ENCODE data around the gene CTNNAL1. TPM values are rescaled to one million over a fixed set of nuclear protein-coding genes. Genes with fewer than 3 reads are reported as not detected.
"Not testable (repeated sequence)": the region's sequence is repeated elsewhere in the genome, so short reads cannot be mapped to it uniquely, and the experiment has no call there.

The CTNNAL1 gene
- total RNA-seq, 2 experiments from 2014 or later = 23.2 to 25.9 TPM

DNA sequence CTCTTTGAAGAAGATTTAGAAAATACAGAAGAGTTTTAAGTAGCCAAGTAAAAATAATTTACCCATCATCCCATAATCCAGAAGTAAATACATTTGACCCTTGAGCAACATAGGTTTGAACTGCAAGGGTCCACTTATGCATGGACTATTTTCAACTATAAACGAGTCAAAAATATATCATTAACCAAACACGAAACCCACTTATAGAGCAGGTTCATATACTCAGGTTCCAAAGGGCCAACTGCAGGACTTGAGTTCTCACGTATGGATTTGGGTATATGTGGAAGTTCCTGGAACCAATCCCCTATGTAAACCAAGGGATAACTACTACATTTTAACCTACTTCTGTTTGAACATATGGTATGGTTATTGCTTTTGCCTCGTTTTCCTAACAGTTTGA, 73.3 kb downstream of the CTNNAL1 start:
- Mint-ChIP-seq H3K27me3 (no peaks in the 10 kb centered on the region), H3K9me3 (no peaks in the 10 kb centered on the region), H3K27ac (no peak overlapping the region), H3K36me3 (peaks cover 6% of the 10 kb centered on the region), H3K4me1 (ENCODE audit: low read depth) (peaks cover 9% of the 10 kb centered on the region), H3K4me3 (no peak overlapping the region)
- CTCF ChIA-PET = no interaction called here
- DNase-seq = no peak
- intact Hi-C loops (cut with micrococcal nuclease) = loop anchor here (10.0 kb wide), 2 partner anchors 475 to 1315 kb away; partner anchors contain the start of gene TXN
- POLR2A ChIA-PET = no interaction called here

DNA sequence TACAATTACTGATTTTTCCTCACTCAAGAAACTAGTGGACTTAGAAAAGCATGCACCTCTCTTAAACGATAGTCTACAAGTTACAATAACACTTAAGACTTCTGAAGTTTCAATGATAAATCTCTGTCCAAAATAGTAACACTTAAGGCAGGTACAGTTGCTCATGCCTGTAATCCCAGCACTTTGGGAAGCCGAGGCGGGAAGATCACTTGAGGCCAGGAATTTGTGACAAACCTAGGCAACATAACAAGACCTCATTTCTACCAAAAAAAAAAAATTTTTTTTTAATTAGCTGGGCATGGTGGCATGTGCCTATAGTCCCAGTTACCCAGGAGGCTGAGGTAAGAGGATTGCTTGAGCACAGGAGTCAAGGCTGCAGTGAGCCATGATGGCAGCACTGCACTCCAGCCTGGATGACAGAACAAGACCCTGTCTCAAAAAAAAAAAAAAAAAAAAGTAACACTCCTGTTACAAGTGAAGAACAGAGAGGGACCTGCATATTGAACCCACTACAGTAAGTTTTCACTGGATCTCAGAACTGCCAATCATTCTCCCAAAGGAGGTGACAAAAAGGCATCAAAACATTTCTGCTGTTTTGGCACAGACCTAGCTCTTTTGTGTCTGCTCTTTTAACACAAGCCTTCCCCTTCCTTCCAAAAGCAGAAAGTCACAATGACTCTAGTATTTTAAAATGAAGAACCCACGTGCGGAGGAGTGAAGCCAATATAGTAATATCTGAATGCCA, 75.6 kb downstream of the CTNNAL1 start:
- no peak overlapping the region for H3K4me3 Mint-ChIP-seq
- H3K27me3 Mint-ChIP-seq = no peaks in the 10 kb centered on the region
- intact Hi-C loops (cut with micrococcal nuclease) = loop anchor here (10.0 kb wide), 2 partner anchors 477 to 1317 kb away; partner anchors contain the start of gene TXN
- H3K36me3 Mint-ChIP-seq = peaks cover 7% of the 10 kb centered on the region
- no peak overlapping the region for H3K27ac Mint-ChIP-seq
- POLR2A ChIA-PET = no interaction called here
- CTCF ChIA-PET = interaction anchor here (0.6 kb wide), 1 partner anchor 528 kb away, joined by 5 read pairs; no protein-coding TSS in a partner anchor
- H3K9me3 Mint-ChIP-seq = no peaks in the 10 kb centered on the region
- H3K4me1 Mint-ChIP-seq (ENCODE audit: low read depth) = peaks cover 16% of the 10 kb centered on the region
- no peak for DNase-seq

DNA sequence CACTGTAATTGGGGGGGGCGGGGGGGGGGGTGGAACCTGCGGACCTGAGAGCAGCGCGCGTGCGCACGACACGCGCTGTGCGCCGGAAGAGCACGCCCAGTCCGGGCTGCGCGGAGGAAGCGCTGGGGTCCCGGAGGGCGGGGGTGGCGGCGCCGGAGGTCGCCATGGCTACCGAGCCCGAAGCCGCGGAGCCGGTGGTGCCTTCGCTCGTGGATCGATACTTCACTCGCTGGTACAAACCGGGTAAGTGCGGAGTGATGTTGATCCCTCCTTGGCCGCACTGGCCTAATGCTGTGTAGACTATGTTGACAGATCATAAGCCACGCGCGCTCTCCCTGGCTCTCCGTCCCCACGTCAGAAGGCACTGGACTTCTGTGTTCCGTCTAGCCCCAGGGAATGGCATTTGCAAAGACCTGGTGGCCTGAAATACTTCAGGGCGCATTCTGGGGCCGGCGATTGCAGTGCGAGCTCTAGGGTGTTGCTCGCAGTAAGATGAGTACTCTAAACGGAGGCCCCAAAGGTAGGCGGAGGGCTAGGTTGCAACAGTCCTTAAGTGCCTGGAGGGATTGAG, 78.9 kb downstream of the CTNNAL1 start, which contains the start of gene ABITRAM:
TSS of gene ABITRAM (plus strand) at position 78 of the 571 bp plus-strand sequence. CDS start at position 165, 87 bp downstream.
- peak; percentile 81 for DNase-seq
- Mint-ChIP-seq H3K27ac (peak within 1 kb of the TSS; percentile 92), H3K36me3 (peaks cover 11% of the 10 kb centered on the region), H3K9me3 (no peaks in the 10 kb centered on the region), H3K4me1 (ENCODE audit: low read depth) (peaks cover 25% of the 10 kb centered on the region), H3K27me3 (no peaks in the 10 kb centered on the region), H3K4me3 (peak within 1 kb of the TSS; percentile 95)
- intact Hi-C loops (cut with micrococcal nuclease) = loop anchor here (1.0 to 10.0 kb wide), 7 partner anchors 48 to 1652 kb away; partner anchors contain the start of genes CTNNAL1, EPB41L4B, RAD23B and TXN
- ChIA-PET CTCF (no interaction called here), POLR2A (no interaction called here)

DNA sequence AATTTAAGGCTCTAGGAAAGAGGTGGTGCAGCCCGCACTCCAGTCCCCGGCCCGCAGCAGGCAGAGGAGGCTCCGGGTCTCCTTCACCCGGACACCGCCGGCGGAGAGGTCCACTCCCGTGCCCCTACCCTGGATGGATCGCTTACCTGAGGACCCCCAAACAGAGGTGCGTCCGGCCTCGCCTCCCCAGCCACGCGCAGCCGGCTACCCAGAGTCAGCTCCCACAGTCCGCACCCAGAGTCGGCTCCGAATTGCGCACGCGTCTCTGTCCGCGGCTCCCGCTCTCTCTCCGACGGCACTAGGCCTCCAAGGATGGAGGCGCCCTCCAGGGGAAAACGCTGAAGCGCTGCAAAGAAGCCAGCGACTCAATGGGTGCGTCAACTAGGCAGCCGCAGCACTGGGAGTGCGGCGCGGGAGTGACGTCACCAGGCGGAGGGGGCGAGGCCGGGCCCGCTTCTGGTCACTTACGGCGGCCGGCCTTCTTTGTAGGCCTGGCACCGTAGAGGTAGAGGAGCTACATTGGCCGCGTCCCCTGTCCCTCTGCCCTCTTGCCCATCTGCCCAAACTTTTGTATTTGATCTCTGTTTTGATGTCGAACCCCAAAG, 79.5 kb downstream of the CTNNAL1 start, which contains the start of gene ELP1:
TSS of gene ELP1 (minus strand) at position 407 of the 605 bp plus-strand sequence. CDS start 2,978 bp downstream, outside the sequence.
- intact Hi-C loops (cut with micrococcal nuclease) = loop anchor here (1.0 to 10.0 kb wide), 7 partner anchors 47 to 1652 kb away; partner anchors contain the start of genes CTNNAL1, EPB41L4B, RAD23B and TXN
- H3K27me3 Mint-ChIP-seq = no peaks in the 10 kb centered on the region

DNA sequence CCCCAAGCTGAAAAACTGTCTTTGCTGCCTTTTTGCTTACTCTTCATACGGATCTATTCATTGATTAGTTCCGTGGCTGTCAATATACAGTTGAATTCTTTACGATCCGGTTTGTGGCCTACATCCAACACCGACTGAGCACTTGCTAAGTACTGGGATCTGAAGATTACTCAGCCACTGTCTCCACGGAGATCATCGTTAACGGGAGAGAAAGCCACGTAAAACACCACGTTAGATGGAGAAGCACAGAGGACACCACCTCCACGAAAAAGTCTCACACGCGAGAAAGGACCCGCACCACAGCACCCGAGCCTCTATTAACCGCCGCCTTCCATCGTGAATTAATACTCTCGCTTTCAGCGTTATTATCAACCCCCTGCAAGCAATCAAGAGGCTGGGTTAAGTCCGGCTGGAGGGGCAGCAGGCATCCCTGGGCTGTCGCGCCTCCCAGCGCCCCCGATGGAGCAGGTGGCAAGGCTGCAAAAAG, 80.0 kb downstream of the CTNNAL1 start:
- intact Hi-C loops (cut with micrococcal nuclease) = loop anchor here (5.0 to 10.0 kb wide), 3 partner anchors 482 to 1651 kb away; partner anchors contain the start of genes RAD23B and TXN
- Mint-ChIP-seq H3K4me3 (peak overlapping the region; percentile 95), H3K27ac (peak overlapping the region; percentile 92), H3K9me3 (no peaks in the 10 kb centered on the region), H3K4me1 (ENCODE audit: low read depth) (peaks cover 25% of the 10 kb centered on the region), H3K27me3 (no peaks in the 10 kb centered on the region), H3K36me3 (peaks cover 20% of the 10 kb centered on the region)
- ChIA-PET CTCF (no interaction called here), POLR2A (no interaction called here)
- no peak for DNase-seq

More for the DNA sequence above, 79.5 kb downstream of the CTNNAL1 start, which contains the start of gene ELP1:
- CTCF ChIA-PET = no interaction called here
- H3K27ac Mint-ChIP-seq = peak within 1 kb of the TSS; percentile 92
- peaks cover 16% of the 10 kb centered on the region for H3K36me3 Mint-ChIP-seq
- DNase-seq = peak; percentile 95
- no peaks in the 10 kb centered on the region for H3K9me3 Mint-ChIP-seq
- peaks cover 25% of the 10 kb centered on the region for H3K4me1 Mint-ChIP-seq (ENCODE audit: low read depth)
- peak within 1 kb of the TSS; percentile 95 for H3K4me3 Mint-ChIP-seq
- POLR2A ChIA-PET = no interaction called here

DNA sequence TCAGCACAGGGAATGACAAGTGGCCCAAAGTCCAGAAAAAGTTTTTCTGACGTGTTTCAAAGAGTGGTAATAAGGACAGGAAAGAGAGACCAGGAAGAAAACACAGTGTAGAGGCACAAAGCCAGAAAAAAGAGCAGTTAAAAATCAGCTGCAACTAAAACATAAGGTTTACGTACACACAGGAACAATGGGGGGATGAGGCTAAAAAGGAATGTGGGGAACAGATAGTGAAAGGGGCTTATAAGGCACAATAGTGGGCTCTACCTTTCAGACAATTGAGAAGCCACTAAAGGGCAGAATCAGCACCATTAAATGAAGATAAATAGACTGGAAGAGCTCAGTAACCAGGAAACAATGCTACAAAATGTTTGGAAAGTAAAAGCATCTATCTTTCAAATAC, 84.9 kb downstream of the CTNNAL1 start:
- peaks cover 49% of the 10 kb centered on the region for H3K36me3 Mint-ChIP-seq
- no peak overlapping the region for H3K4me3 Mint-ChIP-seq
- no peak for DNase-seq
- H3K27ac Mint-ChIP-seq = no peak overlapping the region
- peaks cover 14% of the 10 kb centered on the region for H3K4me1 Mint-ChIP-seq (ENCODE audit: low read depth)
- ChIA-PET CTCF (interaction anchor here (0.7 kb wide), 1 partner anchor 391 kb away, joined by 3 read pairs; no protein-coding TSS in a partner anchor), POLR2A (interaction anchor here (1.1 kb wide), 1 partner anchor 190 kb away, joined by 3 read pairs; no protein-coding TSS in a partner anchor)
- no peaks in the 10 kb centered on the region for H3K9me3 Mint-ChIP-seq
- H3K27me3 Mint-ChIP-seq = no peaks in the 10 kb centered on the region
- intact Hi-C loops (cut with micrococcal nuclease) = no loop called here

DNA sequence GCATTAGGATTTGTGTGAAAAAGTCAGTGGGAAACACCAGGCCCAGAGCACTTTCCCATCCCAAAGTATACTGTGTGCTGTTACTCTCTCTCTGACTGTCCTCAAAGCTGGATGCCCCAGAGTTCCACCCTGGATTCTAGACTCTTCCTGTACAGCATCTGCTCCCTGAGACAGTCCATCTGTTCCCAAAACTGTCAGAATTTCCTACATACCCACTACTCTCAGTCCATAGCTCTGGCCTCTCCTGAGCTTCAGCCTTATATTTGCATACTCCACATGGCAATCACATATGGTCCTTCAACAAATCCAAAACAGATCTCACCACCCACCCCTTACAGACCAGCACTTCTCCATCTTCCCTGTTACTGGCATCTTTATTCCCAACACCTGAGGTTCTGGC, 88.8 kb downstream of the CTNNAL1 start:
- intact Hi-C loops (cut with micrococcal nuclease) = no loop called here
- no peak for DNase-seq
- no peak overlapping the region for H3K27ac Mint-ChIP-seq
- H3K4me1 Mint-ChIP-seq (ENCODE audit: low read depth) = no peaks in the 10 kb centered on the region
- CTCF ChIA-PET = no interaction called here
- POLR2A ChIA-PET = no interaction called here
- H3K36me3 Mint-ChIP-seq = peaks cover 51% of the 10 kb centered on the region
- H3K27me3 Mint-ChIP-seq = no peaks in the 10 kb centered on the region
- H3K9me3 Mint-ChIP-seq = no peaks in the 10 kb centered on the region
- no peak overlapping the region for H3K4me3 Mint-ChIP-seq

DNA sequence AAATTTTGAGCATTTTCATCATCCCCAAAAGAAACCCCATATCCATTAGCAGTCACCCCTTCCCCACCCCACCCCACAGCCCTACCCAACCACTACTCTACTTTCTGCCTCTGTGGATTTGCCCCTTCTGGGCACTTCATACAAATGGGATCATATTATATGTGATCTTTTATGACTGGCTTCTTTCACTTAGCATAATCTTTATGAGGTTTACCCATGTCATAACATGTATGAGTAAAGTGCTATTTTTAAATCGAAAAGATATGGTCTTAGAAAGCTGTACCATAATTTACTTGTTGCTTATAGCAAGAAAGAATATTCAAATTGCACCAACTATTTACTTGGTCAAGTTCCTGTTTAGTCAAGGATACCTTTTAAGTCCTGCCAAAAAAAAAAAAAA, 92.1 kb downstream of the CTNNAL1 start:
- Mint-ChIP-seq H3K4me1 (ENCODE audit: low read depth) (no peaks in the 10 kb centered on the region), H3K4me3 (no peak overlapping the region), H3K27me3 (no peaks in the 10 kb centered on the region), H3K27ac (no peak overlapping the region), H3K9me3 (no peaks in the 10 kb centered on the region), H3K36me3 (peaks cover 43% of the 10 kb centered on the region)
- intact Hi-C loops (cut with micrococcal nuclease) = no loop called here
- no peak for DNase-seq
- CTCF ChIA-PET = no interaction called here
- POLR2A ChIA-PET = no interaction called here

DNA sequence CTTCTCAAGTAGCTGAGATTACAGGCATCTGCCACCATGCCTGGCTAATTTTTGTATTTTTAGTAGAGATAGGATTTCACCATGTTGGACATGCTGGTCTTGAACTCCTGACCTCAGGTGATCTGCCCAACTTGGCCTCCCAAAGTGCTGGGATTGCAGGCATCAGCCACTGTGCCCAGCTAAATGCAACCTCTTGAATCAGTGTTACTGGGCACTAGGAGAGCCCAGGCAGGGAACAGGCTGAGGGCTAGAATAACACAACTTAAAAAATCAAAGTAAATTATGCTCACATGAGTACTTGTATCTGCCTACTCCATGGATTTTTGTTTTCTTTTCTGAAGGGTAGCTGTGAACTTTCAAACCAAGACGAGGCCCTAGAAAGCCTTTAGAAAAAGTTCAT, 92.9 kb downstream of the CTNNAL1 start:
- H3K36me3 Mint-ChIP-seq = peaks cover 41% of the 10 kb centered on the region
- POLR2A ChIA-PET = not testable (repeated sequence)

DNA sequence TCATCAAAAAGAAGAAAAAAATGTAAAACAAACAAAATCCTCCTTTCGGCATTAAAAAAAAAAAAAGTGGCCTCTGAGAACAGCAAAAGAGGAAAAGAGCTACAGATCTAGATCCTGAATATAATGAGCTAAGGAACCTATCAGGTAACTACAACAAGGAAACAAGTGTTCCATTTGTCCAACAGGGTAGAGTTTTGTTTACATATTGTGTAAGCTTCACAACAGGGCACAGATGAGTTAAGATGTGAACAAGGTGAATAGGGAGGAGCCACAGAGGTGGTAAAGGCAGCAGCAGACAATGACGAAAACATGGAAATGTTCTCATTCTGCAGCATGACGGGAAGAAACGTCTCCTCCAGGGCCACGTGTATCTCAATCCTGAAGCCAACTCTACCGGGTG, 93.8 kb downstream of the CTNNAL1 start:
- no peaks in the 10 kb centered on the region for H3K9me3 Mint-ChIP-seq
- peaks cover 34% of the 10 kb centered on the region for H3K36me3 Mint-ChIP-seq
- H3K4me1 Mint-ChIP-seq (ENCODE audit: low read depth) = no peaks in the 10 kb centered on the region
- POLR2A ChIA-PET = no interaction called here
- no peak for DNase-seq
- CTCF ChIA-PET = no interaction called here
- intact Hi-C loops (cut with micrococcal nuclease) = no loop called here
- no peak overlapping the region for H3K27ac Mint-ChIP-seq
- no peaks in the 10 kb centered on the region for H3K27me3 Mint-ChIP-seq
- no peak overlapping the region for H3K4me3 Mint-ChIP-seq

More for the DNA sequence above, 92.9 kb downstream of the CTNNAL1 start:
- intact Hi-C loops (cut with micrococcal nuclease); H3K27me3 Mint-ChIP-seq; CTCF ChIA-PET; H3K9me3 Mint-ChIP-seq; DNase-seq; H3K4me3 Mint-ChIP-seq; H3K27ac Mint-ChIP-seq; H3K4me1 Mint-ChIP-seq (ENCODE audit: low read depth): not testable (repeated sequence)

DNA sequence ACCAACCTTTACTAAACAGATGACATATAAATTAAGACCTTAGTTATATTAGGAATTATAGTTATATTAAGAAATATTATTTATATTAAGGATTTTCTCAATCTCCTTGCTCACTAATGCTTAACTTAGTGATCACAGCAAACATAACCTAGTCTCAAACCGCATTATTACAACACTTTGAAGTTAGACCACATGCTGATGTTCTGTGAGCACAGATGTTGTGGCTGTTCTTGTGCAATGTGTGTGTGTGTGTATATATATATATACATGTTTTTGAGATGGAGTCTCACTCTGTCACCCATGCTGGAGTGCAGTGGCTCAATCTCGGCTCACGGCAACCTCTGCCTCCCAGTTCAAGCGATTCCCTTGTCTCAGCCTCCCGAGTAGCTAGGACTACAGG, 99.9 kb downstream of the CTNNAL1 start:
- ChIA-PET POLR2A (no interaction called here), CTCF (no interaction called here)
- DNase-seq = no peak
- H3K27me3 Mint-ChIP-seq = no peaks in the 10 kb centered on the region
- intact Hi-C loops (cut with micrococcal nuclease) = no loop called here
- H3K36me3 Mint-ChIP-seq = peaks cover 46% of the 10 kb centered on the region
- peaks cover 16% of the 10 kb centered on the region for H3K4me1 Mint-ChIP-seq (ENCODE audit: low read depth)
- no peak overlapping the region for H3K27ac Mint-ChIP-seq
- H3K4me3 Mint-ChIP-seq = no peak overlapping the region
- no peaks in the 10 kb centered on the region for H3K9me3 Mint-ChIP-seq

DNA sequence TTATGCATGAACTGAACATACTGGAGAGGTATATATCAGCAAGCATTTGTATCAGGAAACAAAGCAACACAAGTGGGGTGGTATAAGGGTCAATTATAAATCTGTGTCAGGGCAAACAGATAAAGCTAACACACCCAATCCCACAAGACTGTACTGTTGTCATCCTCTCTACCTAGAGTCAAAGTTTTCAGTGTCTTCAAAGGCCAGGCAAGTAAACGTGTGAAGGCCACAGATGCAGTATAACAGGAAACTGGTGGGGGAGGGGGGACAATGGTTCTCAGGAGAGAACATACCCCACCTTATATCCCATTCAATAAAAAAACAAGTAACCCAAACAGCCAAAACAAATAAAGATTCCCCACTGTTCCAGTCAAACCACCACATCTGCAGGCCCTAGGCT, 101.5 kb downstream of the CTNNAL1 start:
- Mint-ChIP-seq H3K9me3 (no peaks in the 10 kb centered on the region), H3K4me3 (no peak overlapping the region), H3K36me3 (peaks cover 47% of the 10 kb centered on the region), H3K27ac (peak overlapping the region; percentile 62), H3K4me1 (ENCODE audit: low read depth) (peaks cover 16% of the 10 kb centered on the region), H3K27me3 (no peaks in the 10 kb centered on the region)
- POLR2A ChIA-PET = no interaction called here
- CTCF ChIA-PET = no interaction called here
- intact Hi-C loops (cut with micrococcal nuclease) = no loop called here
- DNase-seq = no peak
